IMR-90 (cell line): ENCODE data around the gene NRL. TPM values are rescaled to one million over a fixed set of nuclear protein-coding genes. Genes with fewer than 3 reads are reported as not detected.
"Not testable (repeated sequence)": the region's sequence is repeated elsewhere in the genome, so short reads cannot be mapped to it uniquely, and the experiment has no call there.

Experiments used
- ATAC-seq: fragments of 200-7000 bp; cut with Tn5 transposase; 2 replicates; pipeline ENCODE4 v1.9.1; 2020; ENCODE audit warnings: low read depth, mild to moderate bottlenecking, moderate library complexity
- BruUV-seq: library from RNA; stranded (reverse); fragments of 400-500 nt; replicated peaks from 2 replicates; lab custom pipeline; 2021; lab: Mats Ljungman, UMichigan
- CTCF ChIA-PET: fragments of 300-600 bp; formaldehyde crosslinking; extraction: SDS; loops from one replicate; lab custom pipeline; 2021; ENCODE audit warnings: antibody characterized with exemption; lab: Yijun Ruan, JAX
- POLR2A ChIA-PET: fragments of 300-600 bp; sonication (Branson Sonifier 250); formaldehyde crosslinking; loops from one replicate; lab custom pipeline; 2022; ENCODE audit warnings: antibody characterized with exemption; ENCODE audit not compliant: unreplicated experiment; lab: Charles Lee
- DNase-seq: peaks from one replicate; pipeline ENCODE4 v3.0.0; 2013
- H2AFZ ChIP-seq: replicated peaks from 2 replicates; pipeline ENCODE3; 2013; ENCODE audit warnings: low read length, mild to moderate bottlenecking; ENCODE audit not compliant: poor library complexity
- H2AK5ac ChIP-seq: 2 replicates; pipeline ENCODE4 v1.6.1; 2013; ENCODE audit warnings: low read depth, low read length, inconsistent platforms
- H2AK9ac ChIP-seq: replicated peaks from 2 replicates; pipeline ENCODE3; 2013; ENCODE audit warnings: mild to moderate bottlenecking, low read depth, low read length, moderate library complexity; ENCODE audit not compliant: poor library complexity
- H2BK120ac ChIP-seq: 2 replicates; pipeline ENCODE4 v1.6.1; 2013; ENCODE audit warnings: low read depth, low read length, inconsistent platforms
- H2BK15ac ChIP-seq: 3 replicates; pipeline ENCODE4 v1.6.1; 2013; ENCODE audit warnings: low read depth, low read length, inconsistent platforms
- H2BK20ac ChIP-seq: 2 replicates; pipeline ENCODE4 v1.6.1; 2013; ENCODE audit warnings: low read depth, mild to moderate bottlenecking, inconsistent platforms, low read length, moderate library complexity
- H2BK5ac ChIP-seq: 2 replicates; pipeline ENCODE4 v1.6.1; 2013; ENCODE audit warnings: mild to moderate bottlenecking, low read depth, low read length, inconsistent platforms; ENCODE audit not compliant: poor library complexity, severe bottlenecking
- H3K14ac ChIP-seq: replicated peaks from 2 replicates; pipeline ENCODE4 v1.6.1; 2013; ENCODE audit warnings: low read depth, low read length, inconsistent platforms
- H3K18ac ChIP-seq: 2 replicates; pipeline ENCODE4 v1.6.1; 2013; ENCODE audit warnings: low read depth, low read length, control low read depth
- H3K23ac ChIP-seq: 2 replicates; pipeline ENCODE4 v1.6.1; 2013; ENCODE audit warnings: low read depth, low read length, inconsistent platforms
- H3K27ac ChIP-seq: 2 replicates; pipeline ENCODE4 v1.5.1; 2013; ENCODE audit warnings: mild to moderate bottlenecking, control low read depth, low read length; ENCODE audit not compliant: insufficient read depth
- H3K27me3 ChIP-seq: 2 replicates; pipeline ENCODE4 v1.6.1; 2013; ENCODE audit warnings: low read length; ENCODE audit not compliant: control insufficient read depth, insufficient read depth
- H3K36me3 ChIP-seq: 2 replicates; pipeline ENCODE4 v1.6.1; 2013; ENCODE audit warnings: low read length, mixed read lengths; ENCODE audit not compliant: control insufficient read depth, insufficient read depth
- H3K4ac ChIP-seq: 2 replicates; pipeline ENCODE4 v1.6.1; 2013; ENCODE audit warnings: low read depth, low read length, inconsistent platforms
- H3K4me1 ChIP-seq: 2 replicates; pipeline ENCODE4 v1.6.1; 2013; ENCODE audit warnings: low read length, mixed read lengths; ENCODE audit not compliant: control insufficient read depth, insufficient read depth
- H3K4me2 ChIP-seq: 2 replicates; pipeline ENCODE4 v1.6.1; 2013; ENCODE audit warnings: low read depth, mild to moderate bottlenecking, control low read depth, low read length, moderate library complexity
- H3K4me3 ChIP-seq: 2 replicates; pipeline ENCODE4 v1.5.1; 2013; ENCODE audit warnings: low read depth, mild to moderate bottlenecking, control low read depth, low read length, moderate library complexity; ENCODE audit not compliant: insufficient read depth
- H3K56ac ChIP-seq: 2 replicates; pipeline ENCODE4 v1.6.1; 2013; ENCODE audit warnings: low read length, inconsistent platforms; ENCODE audit not compliant: insufficient read depth; ENCODE audit errors: extremely low read depth
- H3K79me1 ChIP-seq, 2 experiments: 2 replicates each; pipeline ENCODE4 v1.6.1; 2013; ENCODE audit warnings: low read length in 2 of 2, inconsistent platforms in 1 of 2, low read depth in 1 of 2
- H3K9ac ChIP-seq: 2 replicates; pipeline ENCODE4 v1.6.1; 2013; ENCODE audit warnings: low read depth, low read length, control low read depth
- H3K9me1 ChIP-seq: 2 replicates; pipeline ENCODE4 v1.6.1; 2013; ENCODE audit warnings: low read length, inconsistent platforms; ENCODE audit not compliant: insufficient read depth
- H3K9me3 ChIP-seq: 2 replicates; pipeline ENCODE4 v1.6.1; 2013; ENCODE audit warnings: low read length; ENCODE audit not compliant: control insufficient read depth, insufficient read depth
- H4K20me1 ChIP-seq: 2 replicates; pipeline ENCODE4 v1.6.1; 2013; ENCODE audit warnings: low read length, inconsistent platforms; ENCODE audit not compliant: insufficient read depth
- H4K5ac ChIP-seq: 2 replicates; pipeline ENCODE4 v1.6.1; 2013; ENCODE audit warnings: mild to moderate bottlenecking, low read depth, low read length, control low read depth
- H4K8ac ChIP-seq, 2 experiments: 2 replicates each; pipeline ENCODE4 v1.6.1; 2013; ENCODE audit warnings: low read depth in 2 of 2, low read length in 2 of 2, control low read depth in 1 of 2, inconsistent platforms in 1 of 2
- H4K91ac ChIP-seq: 2 replicates; pipeline ENCODE4 v1.6.1; 2013; ENCODE audit warnings: low read depth, low read length, inconsistent platforms; ENCODE audit not compliant: insufficient read depth
- WGBS, 2 experiments: methylation state at CpG; one replicate each; pipeline versions ENCODE4 v1.1.5 to v1.1.7; 2013; ENCODE audit warnings: missing lambda C conversion rate in 2 of 2; ENCODE audit not compliant: insufficient read length in 1 of 2; ENCODE audit errors: extremely low coverage in 2 of 2; 5-methylcytosine and 5-hydroxymethylcytosine counted together
- dilution Hi-C: fragments of 300-500 bp; cut with HindIII; formaldehyde crosslinking; loops from one replicate; pipeline ENCODE4 v1.14.3; 2018; ENCODE audit warnings: low sequenced_read_pairs; ENCODE audit not compliant: unreplicated experiment
- in situ Hi-C: fragments of 300-500 bp; cut with MboI; formaldehyde crosslinking; loops from 3 replicates; pipeline ENCODE4 v1.14.3; 2019; ENCODE audit warnings: low sequenced_read_pairs, inconsistent platforms, mixed read lengths
- intact Hi-C: fragments of 100-400 bp; cut with micrococcal nuclease; formaldehyde crosslinking; loops from 2 replicates; pipeline ENCODE4 v1.10.0; 2022
- polyA plus RNA-seq, 3 experiments: library from polyadenylated mRNA; depleted of rRNA; stranded (reverse); fragments of >200 nt; gene quantifications; 2 replicates each; pipeline ENCODE4 v1.2.3, GENCODE V29; 2012; ENCODE audit warnings: low replicate concordance in 1 of 3
- total RNA-seq: library from RNA; depleted of rRNA; stranded (reverse); fragments of >200 nt; gene quantifications from 2 replicates; pipeline ENCODE4 v1.2.3, GENCODE V29; 2012

Gene NRL
- total and polyA plus RNA-seq, 2 of the 4 experiments (the other 2 are of a cell fraction): 0.18 to 0.70 TPM

GRCh38 chr14:24036963-24037657 lies 77.6 kb downstream of the NRL start:
- ATAC-seq, H3K56ac ChIP-seq, H3K36me3 ChIP-seq, H3K14ac ChIP-seq, dilution Hi-C loops, H3K79me1 ChIP-seq, H3K4me3 ChIP-seq, H4K91ac ChIP-seq, POLR2A ChIA-PET, BruUV-seq, H2BK5ac ChIP-seq, H3K4me1 ChIP-seq, H2BK15ac ChIP-seq, H4K8ac ChIP-seq, H3K4ac ChIP-seq, DNase-seq, H3K27ac ChIP-seq, H2AK9ac ChIP-seq, H3K4me2 ChIP-seq, CTCF ChIA-PET, H3K27me3 ChIP-seq, H4K5ac ChIP-seq, H3K23ac ChIP-seq, H3K18ac ChIP-seq, H2AK5ac ChIP-seq, H3K9ac ChIP-seq, H2BK20ac ChIP-seq, H4K20me1 ChIP-seq, H2BK120ac ChIP-seq, H3K9me1 ChIP-seq, H3K9me3 ChIP-seq: not testable (repeated sequence)
- in situ Hi-C loops (loop anchor here (10.0 kb wide), 1 partner anchor 52 kb away; the partner anchor contains the start of gene DHRS4L2), intact Hi-C loops (loop anchor here (1.0 kb wide), 1 partner anchor 23 kb away; no protein-coding TSS in a partner anchor)
- WGBS, 2 experiments: 48% methylated on average over 4 of the region's 10 CpGs; no CpG with 5 or more reads in 1 of the 2 experiments
- H2AFZ ChIP-seq: peak overlapping the region; percentile 87
